NCI-H524 (cell line): ENCODE data around the gene PGM5.

ENCODE experiments used
- DNase-seq, 2 experiments: peaks; one replicate each; lab custom pipeline; 2025; lab: John Stamatoyannopoulos, UW

PGM5 gene

GRCh38 chr9:68540712-68541535 is 184.5 kb downstream of the PGM5 start, which contains the start of gene TMEM252:
TMEM252 (minus strand) TSS chr9:68540883; CDS start chr9:68540814, 69 bp downstream.
- DNase-seq, result no peak

DNA sequence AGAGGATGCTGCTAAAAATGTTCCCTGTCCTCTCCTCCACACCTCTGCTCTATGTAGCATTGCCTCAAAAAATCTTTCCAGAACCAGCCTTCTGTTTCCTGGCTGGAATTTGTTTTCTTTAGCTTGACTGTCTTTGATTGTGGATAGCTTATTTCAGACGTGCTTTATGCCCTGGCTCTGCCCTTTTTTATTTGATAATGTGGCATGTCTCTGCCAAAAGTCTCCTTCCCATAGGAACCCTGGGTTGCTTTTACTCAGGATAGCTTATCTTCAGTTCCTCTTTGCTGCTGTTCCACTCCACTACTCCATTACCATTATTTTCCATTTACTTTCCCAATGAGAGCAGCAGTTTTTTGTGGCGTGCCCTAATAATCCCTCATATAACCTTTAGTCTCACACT is 185.2 kb downstream of the PGM5 start:
- DNase-seq, result no peak

DNA sequence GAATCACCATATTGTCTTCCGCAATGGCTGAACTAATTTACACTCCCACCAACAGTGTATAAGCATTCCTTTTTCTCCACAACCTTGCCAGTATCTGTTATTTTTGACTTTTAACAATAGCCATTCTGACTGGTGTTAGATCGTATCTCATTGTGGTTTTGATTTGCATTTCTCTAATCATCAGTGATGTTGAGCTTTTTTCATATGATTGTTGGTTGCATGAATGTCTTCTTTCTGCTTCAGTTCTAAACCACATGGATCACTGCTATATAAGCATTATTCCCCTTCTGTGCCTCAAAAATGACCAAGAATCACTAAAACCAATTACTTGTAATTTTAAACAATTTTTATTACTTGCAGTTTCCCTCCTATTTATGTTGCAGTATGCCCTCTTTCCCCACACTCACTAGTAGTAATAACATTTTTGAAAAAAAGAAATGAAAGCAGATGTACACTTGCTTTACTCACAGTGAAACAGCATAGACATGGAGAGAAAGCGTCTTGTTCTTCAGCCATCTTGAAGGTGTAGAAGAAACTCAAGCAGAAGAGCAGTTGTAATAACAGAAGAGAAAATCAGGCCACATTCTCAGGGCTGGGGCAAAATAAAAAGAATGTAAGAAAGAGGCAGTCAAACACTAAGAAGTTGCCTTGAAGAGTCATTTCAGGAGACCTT is 188.8 kb downstream of the PGM5 start:
- no peak for DNase-seq

- no peak for DNase-seq
Measured at GRCh38 chr9:68546596-68547390, 190.4 kb downstream of the PGM5 start.

GRCh38 chr9:68547417-68547816 is 191.0 kb downstream of the PGM5 start:
- DNase-seq, result no peak

GRCh38 chr9:68548241-68548640 is 191.8 kb downstream of the PGM5 start:
- no peak for DNase-seq

DNA sequence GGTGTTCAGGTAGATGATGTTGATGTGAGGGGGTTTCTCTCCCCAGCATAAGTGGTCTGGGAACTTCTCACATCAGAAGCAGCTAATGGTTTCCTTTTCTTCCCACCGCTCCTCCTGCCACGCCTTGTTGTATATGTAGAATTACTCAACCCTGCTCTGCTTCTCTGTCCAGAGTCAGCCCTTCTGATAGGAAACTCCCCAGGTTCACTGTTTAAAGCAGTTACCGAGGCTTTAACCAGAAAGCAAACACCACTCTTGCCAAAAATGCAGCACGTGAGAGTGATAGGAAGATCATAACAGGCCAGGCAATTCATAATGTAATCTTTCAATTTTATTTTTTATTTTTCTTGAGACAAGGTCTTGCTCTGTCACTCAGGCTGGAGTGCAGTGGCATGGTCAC is 194.8 kb downstream of the PGM5 start:
- DNase-seq, result no peak

DNA sequence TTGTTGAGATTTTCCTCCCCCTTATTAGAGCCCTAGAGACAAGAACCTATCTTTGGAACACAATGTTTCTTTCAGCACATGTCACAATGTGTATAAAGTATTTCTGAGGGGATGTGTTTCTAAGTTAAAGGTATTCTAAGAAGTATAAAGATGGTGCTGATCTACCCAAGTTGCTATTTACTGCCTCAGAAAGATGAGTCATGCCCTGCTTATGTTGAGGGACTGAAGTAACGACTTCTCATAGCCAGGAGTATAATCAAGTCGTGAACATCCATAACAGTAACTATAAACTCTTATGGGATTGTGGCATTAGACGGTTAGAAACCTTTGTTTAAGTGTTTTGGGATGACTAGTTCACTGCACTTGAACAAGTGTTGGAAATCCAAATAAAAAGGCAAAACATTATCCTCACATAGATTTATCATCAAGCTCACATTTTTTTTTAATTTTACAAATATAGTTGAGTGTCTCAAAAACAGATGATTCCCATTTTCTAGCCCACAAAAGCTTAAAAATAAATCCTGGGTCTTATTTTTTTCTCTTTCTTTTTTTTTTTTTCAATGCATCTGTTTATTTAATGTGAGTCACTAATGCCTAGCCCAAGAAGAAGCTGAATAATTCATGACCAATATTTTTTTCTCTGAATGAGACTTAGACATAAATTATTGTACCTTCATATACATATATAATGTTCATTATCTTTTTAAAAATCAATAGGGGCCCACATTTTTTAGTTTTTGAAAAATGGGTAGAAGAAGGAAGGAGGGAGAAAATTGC is 196.5 kb downstream of the PGM5 start:
- DNase-seq, result no peak

DNA sequence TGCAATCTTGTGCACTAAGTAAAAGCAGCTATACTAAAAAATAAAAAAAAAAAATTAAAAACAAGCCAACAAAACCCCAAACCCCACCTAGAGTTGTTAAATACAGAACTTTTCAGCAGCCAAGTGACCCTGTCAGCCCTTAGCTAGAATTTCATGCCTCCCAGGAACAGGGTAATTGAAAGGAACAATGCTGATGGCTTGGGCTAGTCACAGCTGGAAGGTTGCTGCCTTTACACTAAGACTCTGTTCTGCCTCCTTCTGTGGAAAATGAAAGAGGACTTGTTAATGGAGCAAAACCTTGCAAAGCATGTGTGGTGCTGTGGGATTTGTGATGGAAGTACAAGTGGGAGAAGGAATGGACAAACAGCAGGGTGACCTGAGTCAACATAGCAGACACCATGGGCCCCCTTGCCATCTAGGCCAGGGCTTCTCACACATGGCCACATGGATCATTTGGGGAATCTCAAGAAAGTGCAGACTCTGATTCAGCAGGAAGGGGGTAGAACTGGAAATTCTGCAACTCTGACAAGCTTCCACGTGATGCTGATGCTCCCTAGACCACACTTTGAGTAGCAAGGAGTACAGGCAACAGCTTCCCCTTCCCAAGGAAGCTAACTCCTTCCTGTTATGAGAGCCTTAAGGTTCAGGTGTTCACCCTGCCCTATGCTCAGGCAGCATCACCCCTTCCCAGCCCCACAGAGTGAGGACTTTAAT is 199.2 kb downstream of the PGM5 start:
- no peak for DNase-seq

- DNase-seq, result no peak
Measured at GRCh38 chr9:68558545-68558944, 202.1 kb downstream of the PGM5 start.

DNA sequence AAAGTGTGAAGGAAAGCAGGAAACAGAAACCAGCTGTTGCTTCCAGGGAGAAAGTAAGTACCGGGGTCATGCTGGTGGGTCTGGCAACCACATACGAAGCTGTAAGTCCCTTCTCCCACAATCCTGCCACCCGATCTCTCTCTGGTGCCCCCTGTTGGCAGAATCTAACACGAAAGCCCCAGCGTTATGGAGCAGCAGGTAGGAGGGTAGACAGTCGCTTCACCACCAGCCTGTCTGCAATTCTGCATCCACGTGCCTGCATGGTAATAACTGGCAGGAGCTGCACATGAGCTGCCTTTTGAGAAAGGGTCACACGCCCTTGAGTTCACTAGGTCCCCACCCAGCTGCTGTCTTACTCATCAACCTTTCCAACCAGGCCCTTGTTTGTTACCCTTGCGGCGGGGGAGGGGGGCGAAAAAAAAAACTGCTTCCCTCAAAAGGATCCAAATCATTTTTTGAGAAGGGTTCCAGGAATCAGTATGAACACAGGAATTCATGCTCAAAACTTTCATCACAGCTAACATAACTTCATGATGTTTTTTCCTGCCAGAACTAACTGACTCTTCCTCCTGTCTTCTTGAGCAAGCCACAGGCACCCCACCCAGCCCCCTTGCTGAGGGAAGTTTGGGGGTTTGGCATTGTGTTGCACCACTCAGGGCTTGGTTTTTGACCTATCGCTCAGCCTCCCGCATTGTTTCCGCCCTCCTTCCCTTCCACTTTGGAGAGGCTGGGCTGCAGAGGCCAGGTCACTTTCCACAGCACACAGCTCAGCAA is 203.8 kb downstream of the PGM5 start:
- DNase-seq, result no peak

GRCh38 chr9:68562461-68562860 is 206.1 kb downstream of the PGM5 start:
- no peak for DNase-seq

DNA sequence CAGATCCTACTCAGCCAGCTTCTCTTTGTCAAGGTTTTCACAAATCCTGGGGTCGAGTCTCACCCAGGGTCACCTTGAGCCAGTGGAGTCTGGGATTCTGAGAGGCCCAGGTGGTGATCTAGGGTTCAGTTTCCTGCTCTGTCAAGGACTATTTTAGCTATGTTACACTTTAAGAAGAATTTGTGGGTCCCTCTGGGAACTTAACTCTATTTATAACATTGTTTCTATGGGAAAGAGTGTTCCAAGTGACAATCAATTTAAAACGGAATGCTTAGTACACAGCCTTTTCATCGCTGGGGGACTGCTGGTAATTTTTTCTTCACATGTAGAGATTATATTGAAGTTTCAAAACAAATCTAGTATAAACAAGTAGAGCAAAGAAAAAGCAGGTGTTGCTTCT is 211.2 kb downstream of the PGM5 start:
- no peak for DNase-seq

GRCh38 chr9:68574150-68574549 is 217.7 kb downstream of the PGM5 start:
- DNase-seq, result no peak

- no peak for DNase-seq
Measured at GRCh38 chr9:68575817-68576216, 219.4 kb downstream of the PGM5 start.

DNA sequence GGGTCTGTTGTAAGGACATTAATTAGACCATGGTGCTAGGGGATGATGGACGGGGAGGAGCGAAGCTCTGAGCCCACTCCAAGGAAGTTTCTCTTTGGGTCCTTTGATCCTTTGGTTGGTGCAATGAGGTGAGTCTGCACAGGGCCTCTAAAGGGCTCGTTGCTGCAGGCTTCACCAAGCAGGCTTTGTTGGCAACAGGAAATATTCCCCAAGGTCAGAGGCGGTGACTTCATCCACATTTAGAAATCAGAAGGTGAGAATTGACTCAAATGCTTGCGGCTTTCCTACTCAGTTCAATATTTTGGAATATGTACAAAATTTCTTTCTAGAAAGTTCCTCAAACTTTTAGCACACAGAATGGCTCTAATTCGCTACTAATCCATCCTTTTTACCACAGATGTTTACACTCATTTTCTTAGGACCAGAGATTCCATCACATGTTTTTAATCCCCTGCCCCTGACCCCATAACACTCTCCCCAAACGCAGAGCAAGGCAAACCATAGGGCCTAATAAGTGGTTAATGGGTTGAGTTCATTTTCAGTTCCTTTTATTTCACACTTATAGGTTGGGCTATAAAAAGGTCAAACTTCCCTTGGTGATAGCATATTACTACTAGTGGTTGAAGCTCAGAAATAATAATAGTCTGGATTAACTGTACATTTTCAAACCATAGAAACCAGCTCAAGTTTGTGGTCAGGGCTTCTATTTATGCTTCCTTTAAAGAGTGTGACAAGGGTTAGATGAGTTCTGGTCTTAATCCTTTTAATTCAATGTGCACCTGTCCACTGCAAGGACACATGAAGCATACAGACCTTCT is 221.6 kb downstream of the PGM5 start:
- DNase-seq, result no peak
